H9 (cell line): ENCODE measurements around the gene INSIG1. TPM values are rescaled to one million over a fixed set of nuclear protein-coding genes. Genes with fewer than 3 reads are reported as not detected.
A peak's percentile ranks its signal among the peaks of the same experiment; 100 is the strongest.

ENCODE experiments used
- DNase-seq: peaks from one replicate; pipeline ENCODE4 v3.0.0-alpha.2; 2017
- H2AFZ ChIP-seq: one replicate; pipeline ENCODE4 v1.6.1; 2013; ENCODE audit warnings: mild to moderate bottlenecking, low read length, control low read depth, moderate library complexity
- H2AK5ac ChIP-seq: 2 replicates; pipeline ENCODE4 v1.6.1; 2013; ENCODE audit warnings: low read length, control low read depth, mixed read lengths; ENCODE audit not compliant: insufficient read length
- H2BK120ac ChIP-seq: one replicate; pipeline ENCODE4 v1.6.1; 2013; ENCODE audit warnings: low read depth, mild to moderate bottlenecking, low read length, control low read depth, inconsistent platforms; ENCODE audit not compliant: poor library complexity, severe bottlenecking
- H2BK12ac ChIP-seq: 2 replicates; pipeline ENCODE4 v1.6.1; 2013; ENCODE audit warnings: low read length, control low read depth, mixed read lengths, low read depth; ENCODE audit not compliant: insufficient read length
- H2BK15ac ChIP-seq: 2 replicates; pipeline ENCODE4 v1.6.1; 2013; ENCODE audit warnings: low read depth, low read length, control low read depth
- H2BK20ac ChIP-seq: one replicate; pipeline ENCODE4 v1.6.1; 2013; ENCODE audit warnings: low read depth, mild to moderate bottlenecking, low read length, control low read depth, inconsistent platforms; ENCODE audit not compliant: poor library complexity, severe bottlenecking
- H2BK5ac ChIP-seq: 2 replicates; pipeline ENCODE4 v1.6.1; 2013; ENCODE audit warnings: low read length, control low read depth, mixed read lengths; ENCODE audit not compliant: insufficient read length
- H3K14ac ChIP-seq: 2 replicates; pipeline ENCODE4 v1.6.1; 2013; ENCODE audit warnings: low read length, control low read depth; ENCODE audit not compliant: insufficient read depth
- H3K18ac ChIP-seq: 2 replicates; pipeline ENCODE4 v1.6.1; 2013; ENCODE audit warnings: low read depth, mild to moderate bottlenecking, mixed read lengths, low read length, control low read depth; ENCODE audit not compliant: insufficient read length
- H3K23ac ChIP-seq: 2 replicates; pipeline ENCODE4 v1.6.1; 2013; ENCODE audit warnings: low read length, control low read depth, mixed read lengths, low read depth; ENCODE audit not compliant: insufficient read length
- H3K23me2 ChIP-seq: 2 replicates; pipeline ENCODE4 v1.6.1; 2013; ENCODE audit warnings: low read depth, mild to moderate bottlenecking, mixed read lengths, low read length, control low read depth; ENCODE audit not compliant: insufficient read length, poor library complexity, severe bottlenecking
- H3K27ac ChIP-seq: 2 replicates; pipeline ENCODE4 v1.5.1; 2013; ENCODE audit warnings: low read length, control low read depth, mixed read lengths, low read depth; ENCODE audit not compliant: insufficient read length
- H3K27me3 ChIP-seq: 2 replicates; pipeline ENCODE4 v1.6.1; 2013; ENCODE audit warnings: low read length, control low read depth, inconsistent platforms; ENCODE audit not compliant: insufficient read depth
- H3K4ac ChIP-seq: 2 replicates; pipeline ENCODE4 v1.6.1; 2013; ENCODE audit warnings: low read depth, mild to moderate bottlenecking, control low read depth, inconsistent platforms, low read length, moderate library complexity
- H3K4me1 ChIP-seq: 2 replicates; pipeline ENCODE4 v1.6.1; 2013; ENCODE audit warnings: low read length, control low read depth, inconsistent platforms; ENCODE audit not compliant: insufficient read depth
- H3K4me2 ChIP-seq: 2 replicates; pipeline ENCODE4 v1.6.1; 2013; ENCODE audit warnings: low read length, control low read depth, mixed read lengths; ENCODE audit not compliant: insufficient read length, insufficient read depth
- H3K56ac ChIP-seq: 2 replicates; pipeline ENCODE4 v1.6.1; 2013; ENCODE audit warnings: low read depth, mild to moderate bottlenecking, mixed read lengths, low read length, control low read depth; ENCODE audit not compliant: insufficient read length
- H3K79me1 ChIP-seq: 2 replicates; pipeline ENCODE4 v1.6.1; 2013; ENCODE audit warnings: low read depth, mild to moderate bottlenecking, moderate library complexity, low read length, control low read depth, inconsistent platforms; ENCODE audit not compliant: insufficient read depth, poor library complexity, severe bottlenecking
- H3K79me2 ChIP-seq: 2 replicates; pipeline ENCODE4 v1.6.1; 2013; ENCODE audit warnings: low read length, control low read depth, inconsistent platforms; ENCODE audit not compliant: insufficient read depth
- H3K9ac ChIP-seq: 2 replicates; pipeline ENCODE4 v1.6.1; 2013; ENCODE audit warnings: low read length, control low read depth, mixed read lengths; ENCODE audit not compliant: insufficient read length; ENCODE audit errors: extremely low read depth
- H3K9me3 ChIP-seq: one replicate; pipeline ENCODE4 v1.6.1; 2013; ENCODE audit warnings: low read depth, low read length, inconsistent platforms; ENCODE audit not compliant: control insufficient read depth
- H3T11ph ChIP-seq: one replicate; pipeline ENCODE4 v1.6.1; 2013; ENCODE audit warnings: mild to moderate bottlenecking, low read length, control low read depth, inconsistent platforms
- H4K20me1 ChIP-seq: one replicate; pipeline ENCODE4 v1.6.1; 2013; ENCODE audit not compliant: control insufficient read depth, insufficient read length, insufficient read depth
- H4K5ac ChIP-seq: 2 replicates; pipeline ENCODE4 v1.6.1; 2013; ENCODE audit warnings: low read depth, mild to moderate bottlenecking, mixed read lengths, low read length, control low read depth; ENCODE audit not compliant: insufficient read length
- H4K8ac ChIP-seq: replicated peaks from 2 replicates; pipeline ENCODE4 v1.6.1; 2013; ENCODE audit warnings: low read length, control low read depth, mixed read lengths, low read depth; ENCODE audit not compliant: insufficient read length
- H4K91ac ChIP-seq: 2 replicates; pipeline ENCODE4 v1.6.1; 2013; ENCODE audit warnings: low read depth, mild to moderate bottlenecking, moderate library complexity, mixed read lengths, low read length, control low read depth; ENCODE audit not compliant: insufficient read length
- H3K27ac Mint-ChIP-seq, 3 experiments: 2 replicates in 2 of 3; 3 replicates in 1 of 3; pipeline ENCODE4 v1.8.0; 2020 to 2021; ENCODE audit warnings: mixed read lengths in 3 of 3, mild to moderate bottlenecking in 1 of 3, moderate library complexity in 1 of 3
- H3K27me3 Mint-ChIP-seq: 2 replicates; pipeline ENCODE4 v1.8.0; 2021; ENCODE audit warnings: low read depth, mild to moderate bottlenecking, moderate library complexity, mixed read lengths
- H3K36me3 Mint-ChIP-seq, 3 experiments: 2 replicates in 2 of 3; 3 replicates in 1 of 3; pipeline ENCODE4 v1.8.0; 2020 to 2021; ENCODE audit warnings: low read depth in 3 of 3, mixed read lengths in 3 of 3; ENCODE audit not compliant: insufficient read depth in 1 of 3
- H3K4me1 Mint-ChIP-seq, 2 experiments: 2 replicates each; pipeline ENCODE4 v1.8.0; 2020; ENCODE audit warnings: mixed read lengths in 2 of 2
- H3K4me3 Mint-ChIP-seq, 2 experiments: 2 replicates in 1 of 2; 3 replicates in 1 of 2; pipeline ENCODE4 v1.8.0; 2020 to 2021; ENCODE audit warnings: mild to moderate bottlenecking in 2 of 2, mixed read lengths in 2 of 2, moderate library complexity in 1 of 2
- H3K9me3 Mint-ChIP-seq, 2 experiments: 2 replicates in 1 of 2; 3 replicates in 1 of 2; pipeline ENCODE4 v1.8.0; 2020; ENCODE audit warnings: mild to moderate bottlenecking in 2 of 2, mixed read lengths in 2 of 2, moderate library complexity in 1 of 2
- WGBS: extraction: QIAGEN DNeasy Blood & Tissue Kit; methylation state at CpG from one replicate; pipeline ENCODE4 v1.1.7; 2013; ENCODE audit warnings: missing lambda C conversion rate, low lambda C conversion rate, mixed read lengths; ENCODE audit not compliant: insufficient read length; ENCODE audit errors: extremely low coverage; 5-methylcytosine and 5-hydroxymethylcytosine counted together
- total RNA-seq: library from RNA; stranded (reverse); gene quantifications from 2 replicates; pipeline ENCODE4 v1.2.1, GENCODE V29; 2021
- TF ChIP-seq, protein P1 (sequence below): fragments of 200-600 bp; sonication (generic); conservative IDR thresholded peaks from 3 replicates; pipeline ENCODE4 v1.8.0; 2021; ENCODE audit warnings: antibody characterized with exemption, mild to moderate bottlenecking

INSIG1 gene
- total RNA-seq, 1 experiment from 2014 or later: 23.3 TPM

DNA sequence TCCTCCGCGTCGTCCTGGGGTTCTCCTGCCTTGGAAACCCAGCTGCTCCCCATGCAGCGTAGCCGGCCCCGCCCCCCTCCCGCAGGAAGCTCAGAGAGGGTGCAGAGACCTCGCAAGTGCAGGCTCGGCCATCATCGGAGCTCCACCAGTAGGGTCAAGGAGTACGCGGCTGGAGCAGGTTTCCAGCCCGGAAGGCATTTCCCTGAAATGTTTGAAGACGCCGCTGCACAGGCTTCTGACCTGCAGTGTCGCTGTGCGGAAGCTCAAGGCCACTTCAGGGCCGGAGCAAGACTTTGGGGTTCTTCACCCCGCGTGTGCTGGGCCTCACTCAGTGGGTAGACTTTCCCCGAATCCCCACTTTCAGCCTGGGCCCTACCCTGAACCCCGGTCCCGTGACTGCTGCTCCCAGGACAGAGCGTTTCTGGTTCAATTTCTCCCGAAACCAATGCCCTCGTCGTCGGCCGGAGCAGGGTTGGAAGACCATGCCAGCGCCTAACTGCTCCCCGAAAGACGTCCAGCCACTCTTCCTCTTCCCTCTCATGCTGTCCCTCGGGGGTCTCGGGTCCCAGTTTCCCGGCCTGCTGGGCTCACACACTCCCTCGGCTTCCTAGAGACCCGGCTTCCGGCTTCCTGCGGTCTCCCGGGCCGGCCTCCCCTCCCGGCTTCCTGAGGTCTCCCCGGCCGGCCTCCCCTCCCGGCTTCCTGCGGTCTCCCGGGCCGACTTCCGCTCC, 52.1 kb downstream of the INSIG1 start:
- no CpG with 5 or more reads among the region's 49 CpGs for WGBS

More for the DNA sequence above, 52.1 kb downstream of the INSIG1 start:
- peaks cover 3 to 4% of the 10 kb centered on the region in 2 experiments for H3K4me1 Mint-ChIP-seq
- Histone ChIP-seq H3K56ac (no peak overlapping the region), H3K79me2 (no peaks in the 10 kb centered on the region), H2BK5ac (no peak overlapping the region), H4K20me1 (peaks cover 4% of the 10 kb centered on the region), H2AK5ac (no peak overlapping the region), H4K5ac (no peak overlapping the region), H3K9me3 (no peaks in the 10 kb centered on the region), H2BK120ac (no peak overlapping the region), H3K18ac (no peak overlapping the region), H2BK12ac (no peak overlapping the region), H3T11ph (no peak overlapping the region), H2BK20ac (no peak overlapping the region), H3K4ac (no peak overlapping the region), H4K91ac (no peak overlapping the region), H2BK15ac (no peak overlapping the region), H3K23me2 (no peaks in the 10 kb centered on the region), H2AFZ (no peak overlapping the region), H3K23ac (no peak overlapping the region), H3K27ac (no peak overlapping the region), H3K14ac (no peak overlapping the region), H3K9ac (no peak overlapping the region), H3K27me3 (peaks cover 5% of the 10 kb centered on the region), H3K4me2 (peak overlapping the region; percentile 8), H4K8ac (no peak overlapping the region), H3K79me1 (no peaks in the 10 kb centered on the region), H3K4me1 (no peaks in the 10 kb centered on the region)
- no peak overlapping the region for H3K27ac Mint-ChIP-seq
- H3K27me3 Mint-ChIP-seq: peaks cover 49% of the 10 kb centered on the region
- H3K4me3 Mint-ChIP-seq: no peak overlapping the region
- peaks cover 0 to 9% of the 10 kb centered on the region in 2 experiments; a peak in 2 of 5 replicates for H3K9me3 Mint-ChIP-seq
- H3K36me3 Mint-ChIP-seq: peaks cover 0 to 2% (median 0%) of the 10 kb centered on the region in 3 experiments; a peak in 3 of 7 replicates
- peak; percentile 65 for DNase-seq
- TF ChIP-seq, protein P1, sequence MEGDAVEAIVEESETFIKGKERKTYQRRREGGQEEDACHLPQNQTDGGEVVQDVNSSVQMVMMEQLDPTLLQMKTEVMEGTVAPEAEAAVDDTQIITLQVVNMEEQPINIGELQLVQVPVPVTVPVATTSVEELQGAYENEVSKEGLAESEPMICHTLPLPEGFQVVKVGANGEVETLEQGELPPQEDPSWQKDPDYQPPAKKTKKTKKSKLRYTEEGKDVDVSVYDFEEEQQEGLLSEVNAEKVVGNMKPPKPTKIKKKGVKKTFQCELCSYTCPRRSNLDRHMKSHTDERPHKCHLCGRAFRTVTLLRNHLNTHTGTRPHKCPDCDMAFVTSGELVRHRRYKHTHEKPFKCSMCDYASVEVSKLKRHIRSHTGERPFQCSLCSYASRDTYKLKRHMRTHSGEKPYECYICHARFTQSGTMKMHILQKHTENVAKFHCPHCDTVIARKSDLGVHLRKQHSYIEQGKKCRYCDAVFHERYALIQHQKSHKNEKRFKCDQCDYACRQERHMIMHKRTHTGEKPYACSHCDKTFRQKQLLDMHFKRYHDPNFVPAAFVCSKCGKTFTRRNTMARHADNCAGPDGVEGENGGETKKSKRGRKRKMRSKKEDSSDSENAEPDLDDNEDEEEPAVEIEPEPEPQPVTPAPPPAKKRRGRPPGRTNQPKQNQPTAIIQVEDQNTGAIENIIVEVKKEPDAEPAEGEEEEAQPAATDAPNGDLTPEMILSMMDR: no peak; the same call in 2 of the 3 replicates
